Caco-2 (cell line): ENCODE data around the gene VPS52. TPM values are rescaled to one million over a fixed set of nuclear protein-coding genes. Genes with fewer than 3 reads are reported as not detected.

Experiments used
- BruUV-seq: library from RNA; stranded (reverse); fragments of 400-500 nt; replicated peaks from 2 replicates; lab custom pipeline; 2021; lab: Mats Ljungman, UMichigan
- CTCF ChIA-PET: fragments of 300-600 bp; sonication (Branson Sonifier 250); formaldehyde crosslinking; loops from one replicate; lab custom pipeline; 2022; ENCODE audit warnings: antibody characterized with exemption; lab: Charles Lee
- POLR2A ChIA-PET: fragments of 300-600 bp; sonication (Branson Sonifier 250); formaldehyde crosslinking; loops from one replicate; lab custom pipeline; 2022; ENCODE audit warnings: antibody characterized with exemption; lab: Charles Lee
- DNase-seq, 2 experiments: peaks; one replicate each; pipeline versions ENCODE4 v3.0.0 to v3.0.0-alpha.2; 2020 to 2022
- H3K27me3 ChIP-seq: replicated peaks from 2 replicates; pipeline ENCODE4 v1.6.0; 2011; ENCODE audit warnings: low read length; ENCODE audit not compliant: control insufficient read depth, insufficient read depth
- H3K36me3 ChIP-seq: 2 replicates; pipeline ENCODE4 v1.5.1; 2011; ENCODE audit warnings: low read length; ENCODE audit not compliant: control insufficient read depth, insufficient read depth
- H3K4me1 ChIP-seq: fragments of 250-450 bp; sonication (Bioruptor Pico); 2 replicates; pipeline ENCODE4 v1.5.1; 2020; ENCODE audit warnings: mild to moderate bottlenecking
- H3K4me3 ChIP-seq: 2 replicates; pipeline ENCODE4 v1.5.1; 2011; ENCODE audit warnings: low read depth, mild to moderate bottlenecking, control low read depth, low read length
- H3K9me3 ChIP-seq: fragments of 250-450 bp; sonication (Bioruptor Pico); 2 replicates; pipeline ENCODE4 v1.5.1; 2020; ENCODE audit warnings: mild to moderate bottlenecking, moderate library complexity
- H3K27ac Mint-ChIP-seq: one replicate; pipeline ENCODE4 v1.8.0; 2022; ENCODE audit warnings: mixed read lengths; ENCODE audit not compliant: unreplicated experiment
- H3K27me3 Mint-ChIP-seq: one replicate; pipeline ENCODE4 v1.8.0; 2022; ENCODE audit warnings: mixed read lengths; ENCODE audit not compliant: insufficient read depth, unreplicated experiment
- H3K36me3 Mint-ChIP-seq: one replicate; pipeline ENCODE4 v1.8.0; 2022; ENCODE audit warnings: mild to moderate bottlenecking, mixed read lengths; ENCODE audit not compliant: insufficient read depth, unreplicated experiment
- H3K4me1 Mint-ChIP-seq: one replicate; pipeline ENCODE4 v1.8.0; 2022; ENCODE audit warnings: low read depth, mixed read lengths; ENCODE audit not compliant: unreplicated experiment
- H3K4me3 Mint-ChIP-seq: one replicate; pipeline ENCODE4 v1.8.0; 2022; ENCODE audit warnings: mild to moderate bottlenecking, moderate library complexity, mixed read lengths; ENCODE audit not compliant: unreplicated experiment
- H3K9me3 Mint-ChIP-seq: one replicate; pipeline ENCODE4 v1.8.0; 2022; ENCODE audit warnings: mixed read lengths; ENCODE audit not compliant: unreplicated experiment
- CTCF ChIP-seq, 2 experiments: fragments of 200-600 bp in 1 of 2; IDR thresholded peaks; 1 replicate in 1 of 2; 2 replicates in 1 of 2; pipeline versions ENCODE4 v1.5.1 to v1.8.0; 2011 to 2022; ENCODE audit warnings: antibody characterized with exemption in 1 of 2, control low read depth in 1 of 2, inconsistent platforms in 1 of 2, low read depth in 1 of 2, low read length in 1 of 2, mild to moderate bottlenecking in 1 of 2, moderate library complexity in 1 of 2; ENCODE audit not compliant: insufficient read depth in 1 of 2, severe bottlenecking in 1 of 2, unreplicated experiment in 1 of 2
- intact Hi-C: fragments of 100-400 bp; cut with micrococcal nuclease; formaldehyde crosslinking; loops from one replicate; pipeline ENCODE4 v1.10.0; 2022; ENCODE audit not compliant: unreplicated experiment
- total RNA-seq: library from RNA; stranded (reverse); gene quantifications from 2 replicates; pipeline ENCODE4 v1.2.3, GENCODE V29; 2022

VPS52 gene
- total RNA-seq, 1 experiment from 2014 or later, result 55.6 TPM

GRCh38 chr6:33316603-33317418 lies 45.1 kb upstream of the VPS52 start:
- H3K36me3 Mint-ChIP-seq, result peaks cover 61% of the 10 kb centered on the region
- H3K27me3 Mint-ChIP-seq, result no peaks in the 10 kb centered on the region
- ChIA-PET POLR2A (interaction anchor here (0.6 to 1.9 kb wide), 4 partner anchors 18 to 43 kb away, joined by 7 to 22 read pairs (median 14); partner anchors contain the start of genes PFDN6, RGL2 and WDR46), CTCF (no interaction called here)
- H3K36me3 ChIP-seq, result peaks cover 5% of the 10 kb centered on the region
- no TSS peak for BruUV-seq
- peaks cover 22% of the 10 kb centered on the region for H3K4me1 ChIP-seq
- H3K9me3 ChIP-seq, result no peaks in the 10 kb centered on the region
- peak overlapping the region; percentile 73 for H3K4me3 ChIP-seq
- DNase-seq, result no peak
- H3K4me1 Mint-ChIP-seq, result peaks cover 38% of the 10 kb centered on the region
- peak overlapping the region; percentile 90 for H3K27ac Mint-ChIP-seq
- no peaks in the 10 kb centered on the region for H3K27me3 ChIP-seq
- peak overlapping the region; percentile 89 for H3K4me3 Mint-ChIP-seq
- no peaks in the 10 kb centered on the region for H3K9me3 Mint-ChIP-seq
- TF ChIP-seq CTCF (IDR thresholded peaks at IDR 0.05; ENCODE audit: insufficient read depth in 1 of 2, low read depth in 1 of 2, low read length in 1 of 2, severe bottlenecking in 1 of 2, unreplicated experiment in 1 of 2), result no peak
- intact Hi-C loops, result no loop called here

GRCh38 chr6:33315793-33316602 lies 44.3 kb upstream of the VPS52 start:
- Mint-ChIP-seq H3K4me1 (peaks cover 31% of the 10 kb centered on the region), H3K27me3 (no peaks in the 10 kb centered on the region), H3K27ac (peak overlapping the region; percentile 97), H3K36me3 (peaks cover 64% of the 10 kb centered on the region), H3K4me3 (peak overlapping the region; percentile 98), H3K9me3 (no peaks in the 10 kb centered on the region)
- Histone ChIP-seq H3K4me1 (peaks cover 22% of the 10 kb centered on the region), H3K4me3 (no peak overlapping the region), H3K27me3 (no peaks in the 10 kb centered on the region), H3K9me3 (no peaks in the 10 kb centered on the region), H3K36me3 (peaks cover 5% of the 10 kb centered on the region)
- DNase-seq, result no peak
- TF ChIP-seq CTCF (IDR thresholded peaks at IDR 0.05; ENCODE audit: insufficient read depth in 1 of 2, low read depth in 1 of 2, low read length in 1 of 2, severe bottlenecking in 1 of 2, unreplicated experiment in 1 of 2), result no peak
- no TSS peak for BruUV-seq
- intact Hi-C loops, result no loop called here
- POLR2A ChIA-PET, result no interaction called here
- CTCF ChIA-PET, result no interaction called here
